Esophagus muscularis mucosa (tissue), 4 donors: Measurements from ENCODE around the gene ZNF207. TPM values are rescaled to one million over a fixed set of nuclear protein-coding genes. Genes with fewer than 3 reads are reported as not detected.
"Not testable (repeated sequence)": the region's sequence is repeated elsewhere in the genome, so short reads cannot be mapped to it uniquely, and the experiment has no call there.

ENCODE experiments used
- DNase-seq: peaks from one replicate; pipeline ENCODE4 v3.0.0-alpha.2; 2017; ENCODE audit errors: extremely low spot score
- H3K27ac ChIP-seq, 4 donors: fragments of 200-600 bp; sonication (generic); replicated peaks in 1 of 4; 1 replicate in 3 of 4; 2 replicates in 1 of 4; pipeline ENCODE4 v1.5.1; 2016 to 2019; ENCODE audit warnings: mild to moderate bottlenecking in 1 of 4
- H3K27me3 ChIP-seq, 4 donors: fragments of 200-600 bp; sonication (generic); one replicate each; pipeline versions ENCODE4 v1.5.1 to v1.6.0; 2016 to 2019
- H3K36me3 ChIP-seq, 4 donors: fragments of 200-600 bp; sonication (generic); one replicate each; pipeline ENCODE4 v1.5.1; 2016 to 2019
- H3K4me1 ChIP-seq, 4 donors: fragments of 200-600 bp; sonication (generic); one replicate each; pipeline ENCODE4 v1.5.1; 2016 to 2019
- H3K4me3 ChIP-seq, 4 donors: fragments of 200-600 bp; sonication (generic); 1 replicate in 2 of 4; 2 replicates in 2 of 4; pipeline ENCODE4 v1.5.1; 2016 to 2019; ENCODE audit warnings: mild to moderate bottlenecking in 4 of 4, moderate library complexity in 1 of 4
- H3K9me3 ChIP-seq, 4 donors: fragments of 200-600 bp; sonication (generic); 1 replicate in 3 of 4; 2 replicates in 1 of 4; pipeline ENCODE4 v1.5.1; 2016 to 2019
- EP300 ChIP-seq: sonication (generic); formaldehyde crosslinking; IDR thresholded peaks from one replicate; pipeline ENCODE4 v1.6.1; 2017; ENCODE audit warnings: antibody characterized with exemption
- POLR2A ChIP-seq: fragments of 450-650 bp; IDR thresholded peaks from one replicate; pipeline ENCODE4 v1.6.1; 2017; ENCODE audit warnings: antibody characterized with exemption, moderate library complexity, mild to moderate bottlenecking, low read depth
- POLR2AphosphoS5 ChIP-seq, 2 donors: sonication (generic); formaldehyde crosslinking; IDR thresholded peaks; one replicate each; pipeline ENCODE4 v1.6.1; 2017; ENCODE audit warnings: antibody characterized with exemption in 2 of 2
- WGBS: methylation state at CpG from one replicate; pipeline ENCODE4 v1.1.5; 2018; 5-methylcytosine and 5-hydroxymethylcytosine counted together
- intact Hi-C: fragments of 100-400 bp; cut with DNase I; formaldehyde crosslinking; loops from one replicate; pipeline ENCODE4 v1.15.1; 2023
- total RNA-seq, 4 donors: library from RNA; depleted of rRNA; stranded (reverse); fragments of >200 nt; gene quantifications; one replicate each; pipeline versions ENCODE4 v1.1.0 to v1.2.1, GENCODE V29; 2016
- TF ChIP-seq, protein P1 (sequence below), 3 experiments: fragments of 200-600 bp in 2 of 3; fragments of 450-650 bp in 1 of 3; sonication (generic) in 2 of 3; IDR thresholded peaks; one replicate each; pipeline ENCODE4 v1.5.1; 2017 to 2019; ENCODE audit warnings: antibody characterized with exemption in 3 of 3, mild to moderate bottlenecking in 2 of 3, moderate library complexity in 1 of 3

The ZNF207 gene
- total RNA-seq, 4 donors from 2014 or later, result 68.1 to 92.1 (median 86.3) TPM

DNA sequence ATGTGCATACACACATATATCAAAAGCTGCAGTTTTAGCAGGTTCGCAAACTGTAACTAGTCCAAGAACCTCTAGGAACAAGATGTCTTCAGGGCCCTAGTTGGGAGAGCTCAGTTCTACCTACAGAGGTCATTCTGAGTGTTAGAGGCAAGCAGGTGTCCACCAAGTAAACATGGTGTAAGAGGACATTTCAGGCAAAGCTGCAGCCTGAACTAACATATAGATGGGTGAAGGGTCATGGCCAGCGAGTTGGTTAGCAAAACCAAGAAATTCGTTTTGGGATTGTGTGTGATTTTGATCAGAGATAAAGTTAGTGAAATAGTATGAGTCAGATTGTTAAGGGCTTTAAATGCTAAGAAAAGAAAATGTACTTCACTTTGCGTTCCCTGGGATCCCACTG, 32.6 kb upstream of the ZNF207 start:
- Histone ChIP-seq H3K27me3 (no peaks in the 10 kb centered on the region), H3K36me3 (no peaks in the 10 kb centered on the region), H3K9me3 (no peaks in the 10 kb centered on the region), H3K27ac (no peak overlapping the region), H3K4me3 (no peak overlapping the region), H3K4me1 (peaks cover 0 to 4% (median 0%) of the 10 kb centered on the region in 4 donors)
- WGBS, result 91% methylated on average over 4 of the region's 4 CpGs
- DNase-seq, result no peak
- no peak for TF ChIP-seq EP300
- TF ChIP-seq POLR2A, result no peak
- TF ChIP-seq, protein P1, sequence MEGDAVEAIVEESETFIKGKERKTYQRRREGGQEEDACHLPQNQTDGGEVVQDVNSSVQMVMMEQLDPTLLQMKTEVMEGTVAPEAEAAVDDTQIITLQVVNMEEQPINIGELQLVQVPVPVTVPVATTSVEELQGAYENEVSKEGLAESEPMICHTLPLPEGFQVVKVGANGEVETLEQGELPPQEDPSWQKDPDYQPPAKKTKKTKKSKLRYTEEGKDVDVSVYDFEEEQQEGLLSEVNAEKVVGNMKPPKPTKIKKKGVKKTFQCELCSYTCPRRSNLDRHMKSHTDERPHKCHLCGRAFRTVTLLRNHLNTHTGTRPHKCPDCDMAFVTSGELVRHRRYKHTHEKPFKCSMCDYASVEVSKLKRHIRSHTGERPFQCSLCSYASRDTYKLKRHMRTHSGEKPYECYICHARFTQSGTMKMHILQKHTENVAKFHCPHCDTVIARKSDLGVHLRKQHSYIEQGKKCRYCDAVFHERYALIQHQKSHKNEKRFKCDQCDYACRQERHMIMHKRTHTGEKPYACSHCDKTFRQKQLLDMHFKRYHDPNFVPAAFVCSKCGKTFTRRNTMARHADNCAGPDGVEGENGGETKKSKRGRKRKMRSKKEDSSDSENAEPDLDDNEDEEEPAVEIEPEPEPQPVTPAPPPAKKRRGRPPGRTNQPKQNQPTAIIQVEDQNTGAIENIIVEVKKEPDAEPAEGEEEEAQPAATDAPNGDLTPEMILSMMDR (IDR thresholded peaks at IDR 0.05), result no peak
- TF ChIP-seq POLR2AphosphoS5 (IDR thresholded peaks at IDR 0.05), result no peak
- intact Hi-C loops, result no loop called here

DNA sequence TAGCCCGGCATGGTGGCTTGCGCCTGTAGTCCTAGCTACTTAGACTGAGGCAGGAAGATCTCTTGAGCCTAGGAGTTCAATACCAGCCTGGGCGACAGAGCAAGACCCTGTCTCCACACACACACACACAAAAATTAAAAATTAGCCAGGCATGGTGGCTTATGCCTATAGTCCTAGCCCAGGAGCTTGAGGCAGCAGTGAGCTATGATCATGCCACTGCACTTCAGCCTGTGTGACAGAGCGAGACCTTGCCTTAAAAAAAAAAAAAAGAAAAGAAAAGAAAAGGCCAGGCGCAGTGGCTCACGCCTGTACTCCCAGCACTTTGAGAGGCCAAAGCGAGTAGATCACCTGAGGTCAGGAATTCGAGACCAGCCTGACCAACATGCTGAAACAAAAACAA, 31.9 kb upstream of the ZNF207 start:
- intact Hi-C loops, result no loop called here
- no peak overlapping the region for H3K4me3 ChIP-seq
- no peaks in the 10 kb centered on the region for H3K9me3 ChIP-seq
- no peaks in the 10 kb centered on the region for H3K36me3 ChIP-seq
- no peak for DNase-seq
- no peak for TF ChIP-seq POLR2AphosphoS5 (IDR thresholded peaks at IDR 0.05)
- no peak for TF ChIP-seq EP300
- TF ChIP-seq, protein P1 (IDR thresholded peaks at IDR 0.05), result no peak
- no peak for TF ChIP-seq POLR2A
- H3K27me3 ChIP-seq, result no peaks in the 10 kb centered on the region
- peaks cover 0 to 4% (median 0%) of the 10 kb centered on the region in 4 donors for H3K4me1 ChIP-seq
- WGBS, result 87% methylated on average over 8 of the region's 8 CpGs
- no peak overlapping the region for H3K27ac ChIP-seq

DNA sequence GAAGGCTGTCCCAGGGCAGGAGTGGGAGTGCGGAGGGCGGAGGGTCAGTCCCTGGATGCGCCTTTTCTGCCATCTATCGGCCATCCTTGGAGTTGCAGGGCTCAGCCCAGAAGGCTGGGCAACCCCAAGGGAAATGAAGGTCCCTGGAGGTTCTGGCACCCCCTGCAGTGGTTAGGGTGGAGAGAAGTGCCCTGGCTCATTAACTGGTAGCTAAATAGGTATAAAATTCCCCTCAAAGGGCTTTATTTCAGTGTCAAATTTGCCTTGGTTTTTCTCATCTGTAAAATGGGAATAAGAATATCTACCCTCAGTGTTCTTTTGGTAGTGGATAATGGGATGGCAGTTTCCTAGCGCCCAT, 30.4 kb upstream of the ZNF207 start:
- H3K4me3 ChIP-seq, result no peak overlapping the region
- WGBS, result 16% methylated on average over 5 of the region's 5 CpGs
- no peaks in the 10 kb centered on the region for H3K9me3 ChIP-seq
- no peak overlapping the region for H3K27ac ChIP-seq
- H3K36me3 ChIP-seq, result no peaks in the 10 kb centered on the region
- H3K4me1 ChIP-seq, result peaks cover 0 to 9% (median 2%) of the 10 kb centered on the region in 4 donors
- intact Hi-C loops, result no loop called here
- TF ChIP-seq POLR2A, result no peak
- TF ChIP-seq, protein P1 (IDR thresholded peaks at IDR 0.05), result peak; percentile 90 to 96 (median 94)
- DNase-seq, result no peak
- no peaks in the 10 kb centered on the region for H3K27me3 ChIP-seq

DNA sequence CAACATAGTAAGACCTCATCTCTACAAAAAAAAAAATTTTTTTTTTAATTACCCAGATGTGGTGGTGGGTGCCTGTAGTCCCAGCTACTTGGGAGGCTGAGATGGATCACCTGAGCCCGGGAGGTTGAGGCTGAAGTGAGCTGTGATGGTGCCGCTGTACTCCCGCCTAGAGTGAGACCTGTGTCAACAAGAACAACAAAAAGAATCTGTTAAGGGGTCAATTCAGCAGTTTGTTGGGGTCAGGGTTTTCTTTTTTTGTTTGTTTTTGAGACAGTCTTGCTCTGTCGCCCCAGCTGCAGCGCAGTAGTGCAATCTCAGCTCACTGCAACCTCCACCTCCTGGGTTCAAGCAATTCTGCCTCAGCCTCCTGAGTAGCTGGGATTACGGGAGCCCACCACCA, 29.9 kb upstream of the ZNF207 start:
- H3K9me3 ChIP-seq, H3K27me3 ChIP-seq, intact Hi-C loops, H3K27ac ChIP-seq, H3K4me3 ChIP-seq, H3K4me1 ChIP-seq, DNase-seq, H3K36me3 ChIP-seq: not testable (repeated sequence)
- WGBS, result 92% methylated on average over 6 of the region's 6 CpGs

DNA sequence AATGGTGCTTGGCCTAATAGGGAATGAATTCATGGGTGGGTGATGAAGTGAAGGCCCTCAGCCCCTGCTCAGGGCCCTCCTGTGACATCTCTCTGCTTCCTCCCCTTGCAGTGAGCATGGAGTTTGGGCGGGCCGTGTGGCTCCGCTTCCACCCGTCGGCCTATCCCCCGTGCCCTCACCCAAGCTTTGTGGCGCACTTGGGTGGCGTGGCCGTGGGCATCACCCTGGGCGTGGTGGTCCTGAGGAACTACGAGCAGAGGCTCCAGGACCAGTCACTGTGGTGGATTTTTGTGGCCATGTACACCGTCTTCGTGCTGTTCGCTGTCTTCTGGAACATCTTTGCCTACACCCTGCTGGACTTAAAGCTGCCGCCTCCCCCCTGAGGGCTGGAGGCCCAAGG, 29.1 kb upstream of the ZNF207 start:
- WGBS, result 88% methylated on average over 11 of the region's 15 CpGs
- Histone ChIP-seq H3K4me1 (peaks cover 0 to 10% (median 2%) of the 10 kb centered on the region in 4 donors), H3K4me3 (no peak overlapping the region), H3K9me3 (no peaks in the 10 kb centered on the region), H3K36me3 (no peaks in the 10 kb centered on the region), H3K27me3 (no peaks in the 10 kb centered on the region), H3K27ac (no peak overlapping the region)
- intact Hi-C loops, result loop anchor here (1.0 kb wide), 1 partner anchor 68 kb away; no protein-coding TSS in a partner anchor
- no peak for DNase-seq
- TF ChIP-seq, protein P1 (IDR thresholded peaks at IDR 0.05), result no peak
- TF ChIP-seq EP300 (no peak), POLR2A (no peak)
